NCI-H82 treated with DMSO at 0.1 percent for 48 hours (cell line): ENCODE data around the gene PTPRZ1.

Experiments used
- DNase-seq: peaks from one replicate; lab custom pipeline; 2025; ENCODE audit not compliant: unreplicated experiment; lab: John Stamatoyannopoulos, UW

PTPRZ1 gene

GRCh38 chr7:121953164-121953563 is 80.2 kb downstream of the PTPRZ1 start:
- DNase-seq, result no peak

GRCh38 chr7:121953601-121954000 is 80.6 kb downstream of the PTPRZ1 start:
- no peak for DNase-seq

GRCh38 chr7:121954803-121955202 is 81.8 kb downstream of the PTPRZ1 start:
- DNase-seq, result no peak

- DNase-seq, result no peak
Observed at GRCh38 chr7:121957626-121958025, 84.7 kb downstream of the PTPRZ1 start.

- DNase-seq, result no peak
Observed at GRCh38 chr7:121960678-121961077, 87.7 kb downstream of the PTPRZ1 start.

- no peak for DNase-seq
Observed at GRCh38 chr7:121961089-121961867, 88.3 kb downstream of the PTPRZ1 start.

GRCh38 chr7:121966276-121966934 is 93.4 kb downstream of the PTPRZ1 start:
- no peak for DNase-seq

- DNase-seq, result no peak
Observed at GRCh38 chr7:121966935-121967332, 94.0 kb downstream of the PTPRZ1 start.

GRCh38 chr7:121985476-121986030 is 112.6 kb downstream of the PTPRZ1 start:
- DNase-seq, result no peak

- no peak for DNase-seq
Observed at GRCh38 chr7:121992068-121992467, 119.1 kb downstream of the PTPRZ1 start.

- peak; percentile 19 for DNase-seq
Observed at GRCh38 chr7:121994625-121995410, 121.9 kb downstream of the PTPRZ1 start.

GRCh38 chr7:122006687-122007086 is 133.7 kb downstream of the PTPRZ1 start:
- DNase-seq, result peak; percentile 18

- no peak for DNase-seq
Observed at GRCh38 chr7:122010116-122010515, 137.2 kb downstream of the PTPRZ1 start.

GRCh38 chr7:122013065-122013464 is 140.1 kb downstream of the PTPRZ1 start:
- DNase-seq, result no peak

- DNase-seq, result no peak
Observed at GRCh38 chr7:122013630-122014029, 140.7 kb downstream of the PTPRZ1 start.

- DNase-seq, result no peak
Observed at GRCh38 chr7:122014697-122015096, 141.7 kb downstream of the PTPRZ1 start.

GRCh38 chr7:122018032-122018431 is 145.1 kb downstream of the PTPRZ1 start:
- DNase-seq, result no peak

- DNase-seq, result no peak
Observed at GRCh38 chr7:122027058-122027457, 154.1 kb downstream of the PTPRZ1 start.

GRCh38 chr7:122033641-122034040 is 160.7 kb downstream of the PTPRZ1 start:
- no peak for DNase-seq

- DNase-seq, result no peak
Observed at GRCh38 chr7:122035876-122036275, 162.9 kb downstream of the PTPRZ1 start.

GRCh38 chr7:122038134-122038533 is 165.2 kb downstream of the PTPRZ1 start:
- no peak for DNase-seq
